SK-N-MC (cell line): ENCODE measurements around the gene MAN2A2.
A peak's percentile ranks its signal among the peaks of the same experiment; 100 is the strongest.
"Not testable (repeated sequence)": the region's sequence is repeated elsewhere in the genome, so short reads cannot be mapped to it uniquely, and the experiment has no call there.

Experiments
- DNase-seq: peaks from one replicate; pipeline ENCODE4 v3.0.0-alpha.2; 2011; ENCODE audit warnings: low read depth, low spot score
- H3K27ac ChIP-seq: fragments of 200-600 bp; sonication (generic); 2 replicates; pipeline ENCODE4 v1.5.1; 2016; ENCODE audit warnings: mixed run types
- H3K36me3 ChIP-seq: fragments of 200-600 bp; sonication (generic); 2 replicates; pipeline ENCODE4 v1.6.1; 2017; ENCODE audit warnings: antibody characterized with exemption, low read length, mixed read lengths; ENCODE audit not compliant: insufficient read depth
- H3K4me3 ChIP-seq: fragments of 200-600 bp; sonication (generic); 2 replicates; pipeline ENCODE4 v1.5.1; 2016
- H3K9ac ChIP-seq: fragments of 200-600 bp; sonication (generic); 2 replicates; pipeline ENCODE4 v1.8.0; 2017; ENCODE audit warnings: mixed run types, mixed read lengths; ENCODE audit not compliant: insufficient read length
- H3K9me3 ChIP-seq: fragments of 200-600 bp; sonication (generic); 2 replicates; pipeline ENCODE4 v1.6.1; 2017; ENCODE audit warnings: low read depth, mild to moderate bottlenecking, antibody characterized with exemption, low read length, moderate library complexity, mixed read lengths
- EZH2 ChIP-seq: fragments of 200-600 bp; sonication (generic); IDR thresholded peaks from one replicate; pipeline ENCODE4 v1.6.1; 2017; ENCODE audit warnings: antibody characterized with exemption
- FOXP2 ChIP-seq: optimal IDR thresholded peaks from 2 replicates; pipeline ENCODE3; 2011; ENCODE audit warnings: mild to moderate bottlenecking, moderate library complexity; ENCODE audit not compliant: insufficient read depth; ENCODE audit errors: extremely low read length, control extremely low read depth
- POLR2AphosphoS5 ChIP-seq: IDR thresholded peaks from 2 replicates; pipeline ENCODE4 v1.6.1; 2012; ENCODE audit warnings: mild to moderate bottlenecking, low read depth, low read length, borderline replicate concordance

MAN2A2 gene

DNA sequence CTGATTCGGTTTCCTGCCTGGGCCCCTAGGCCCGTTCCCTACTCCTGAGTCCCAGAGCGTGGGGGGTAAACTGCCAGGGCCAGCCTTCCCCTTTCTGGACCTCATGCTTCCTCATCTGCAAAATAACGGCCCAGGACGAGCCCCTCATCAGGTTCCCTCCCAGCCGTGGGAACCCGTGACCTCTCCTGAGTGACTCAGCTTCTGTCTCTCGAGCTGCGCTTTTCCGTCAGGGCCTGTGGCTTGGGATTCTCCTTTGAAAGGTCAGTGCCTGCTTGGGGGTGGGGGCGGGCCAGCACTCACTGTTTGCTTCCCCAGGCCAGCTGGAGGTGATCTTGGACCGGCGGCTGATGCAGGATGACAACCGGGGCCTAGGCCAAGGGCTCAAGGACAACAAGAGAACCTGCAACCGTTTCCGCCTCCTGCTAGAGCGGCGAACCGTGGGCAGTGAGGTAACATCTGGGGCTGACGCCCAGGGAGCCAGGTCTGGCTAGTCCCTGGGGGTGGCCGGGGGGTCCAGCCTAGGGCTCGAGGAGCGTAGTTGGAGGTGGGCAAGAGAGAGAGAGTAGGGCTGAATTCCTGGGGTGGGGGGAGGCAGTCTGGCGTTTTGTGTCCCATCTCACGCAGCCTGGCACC is 12.8 kb downstream of the MAN2A2 start:
- TF ChIP-seq POLR2AphosphoS5 (no peak), FOXP2 (no peak), EZH2 (no peak)
- no peak for DNase-seq
- H3K9me3 ChIP-seq: no peaks in the 10 kb centered on the region
- H3K9ac ChIP-seq: no peak overlapping the region
- H3K27ac ChIP-seq: no peak overlapping the region
- peaks cover 85% of the 10 kb centered on the region; the same call in 1 of the 2 replicates for H3K36me3 ChIP-seq
- H3K4me3 ChIP-seq: no peak overlapping the region

DNA sequence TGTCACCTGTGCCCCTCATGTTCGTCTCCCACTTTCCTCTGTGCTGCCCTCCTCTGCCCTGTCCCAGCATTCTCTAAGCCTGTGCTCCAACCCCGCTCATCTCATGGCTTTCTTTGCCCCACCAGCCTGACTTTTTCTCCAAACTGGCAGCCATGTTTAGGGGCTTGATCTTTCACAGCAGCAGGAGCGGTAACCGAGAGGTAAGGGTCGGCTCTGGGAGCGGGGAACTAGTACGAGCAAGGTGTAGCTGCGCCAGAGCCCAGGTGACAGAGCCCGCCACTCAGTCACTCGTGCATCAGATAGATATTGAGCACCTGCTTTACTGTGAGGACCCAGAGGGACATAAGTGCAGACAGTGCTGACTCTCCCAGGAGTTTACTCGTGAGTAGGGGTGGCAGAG is 13.4 kb downstream of the MAN2A2 start:
- H3K36me3 ChIP-seq: peaks cover 85% of the 10 kb centered on the region; the same call in 1 of the 2 replicates
- H3K4me3 ChIP-seq: no peak overlapping the region
- DNase-seq: no peak
- H3K9ac ChIP-seq: no peak overlapping the region
- no peaks in the 10 kb centered on the region for H3K9me3 ChIP-seq
- no peak overlapping the region for H3K27ac ChIP-seq
- TF ChIP-seq FOXP2: no peak
- no peak for TF ChIP-seq POLR2AphosphoS5
- TF ChIP-seq EZH2: no peak

GRCh38 chr15:90917569-90917968 is 14.5 kb downstream of the MAN2A2 start:
- H3K27ac ChIP-seq: no peak overlapping the region
- H3K4me3 ChIP-seq: no peak overlapping the region
- no peak for DNase-seq
- peaks cover 74% of the 10 kb centered on the region; the same call in 1 of the 2 replicates for H3K36me3 ChIP-seq
- TF ChIP-seq EZH2 (no peak), POLR2AphosphoS5 (no peak), FOXP2 (no peak)
- H3K9me3 ChIP-seq: no peaks in the 10 kb centered on the region
- no peak overlapping the region for H3K9ac ChIP-seq

DNA sequence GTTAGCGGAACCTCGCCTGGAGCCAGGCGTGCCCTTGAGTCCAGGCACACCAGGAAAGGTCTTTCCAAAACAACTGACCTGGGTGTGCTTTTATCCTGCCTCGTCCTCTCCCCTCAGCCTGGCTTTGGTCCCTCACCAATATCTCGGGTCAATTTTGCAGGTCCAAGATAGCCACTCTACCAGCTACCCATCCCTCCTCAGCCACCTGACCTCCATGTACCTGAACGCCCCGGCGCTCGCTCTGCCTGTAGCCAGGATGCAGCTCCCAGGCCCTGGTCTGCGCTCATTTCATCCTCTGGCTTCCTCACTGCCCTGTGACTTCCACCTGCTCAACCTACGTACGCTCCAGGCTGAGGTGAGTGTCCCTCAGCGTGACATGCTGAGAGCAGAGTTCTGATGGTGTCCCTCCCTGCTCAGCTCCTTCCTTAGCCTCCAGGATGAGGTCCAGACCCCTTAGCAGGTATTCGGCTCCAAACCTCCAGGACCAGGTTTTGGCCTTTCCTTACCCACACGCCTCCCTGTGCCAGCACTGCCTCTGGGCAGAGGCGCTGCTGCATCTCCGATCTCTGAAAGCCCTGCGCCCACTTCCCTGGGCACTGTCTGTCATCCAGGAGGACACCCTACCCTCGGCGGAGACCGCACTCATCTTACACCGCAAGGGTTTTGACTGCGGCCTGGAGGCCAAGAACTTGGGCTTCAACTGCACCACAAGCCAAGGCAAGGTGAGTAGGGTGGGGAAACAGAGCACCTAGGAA is 15.1 kb downstream of the MAN2A2 start:
- no peaks in the 10 kb centered on the region for H3K9me3 ChIP-seq
- no peak for DNase-seq
- no peak overlapping the region for H3K27ac ChIP-seq
- no peak overlapping the region for H3K9ac ChIP-seq
- no peak overlapping the region for H3K4me3 ChIP-seq
- TF ChIP-seq POLR2AphosphoS5: no peak
- no peak for TF ChIP-seq FOXP2
- TF ChIP-seq EZH2: no peak
- H3K36me3 ChIP-seq: peaks cover 68% of the 10 kb centered on the region; the same call in 1 of the 2 replicates

DNA sequence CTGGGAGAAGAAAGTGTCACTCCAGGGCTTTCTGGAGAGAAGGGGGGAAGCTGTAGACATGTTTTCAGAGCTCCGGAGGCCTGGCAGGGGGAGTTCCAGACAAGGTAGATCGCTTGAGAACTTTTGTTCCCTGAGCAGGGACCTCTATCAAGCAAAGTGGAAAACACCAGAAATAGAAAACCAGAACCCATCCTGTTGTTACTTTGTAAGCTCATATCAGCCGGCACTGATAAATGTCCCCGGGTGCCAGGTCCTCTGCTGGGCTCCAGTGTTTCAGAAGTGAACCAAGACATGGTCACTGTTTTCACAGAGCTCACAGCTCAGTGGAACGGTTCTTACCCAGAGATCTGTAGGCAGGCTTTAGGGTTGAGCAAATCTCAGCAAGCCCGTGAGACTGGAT is 15.7 kb downstream of the MAN2A2 start:
- H3K36me3 ChIP-seq: peaks cover 61% of the 10 kb centered on the region; the same call in 1 of the 2 replicates
- TF ChIP-seq EZH2 (no peak), POLR2AphosphoS5 (no peak), FOXP2 (no peak)

GRCh38 chr15:90921887-90922286 is 18.8 kb downstream of the MAN2A2 start:
- H3K9me3 ChIP-seq: no peaks in the 10 kb centered on the region
- no peak for TF ChIP-seq EZH2
- TF ChIP-seq FOXP2: no peak
- no peak for TF ChIP-seq POLR2AphosphoS5

More for the DNA sequence above, 15.7 kb downstream of the MAN2A2 start:
- Histone ChIP-seq H3K4me3 (no peak overlapping the region), H3K9me3 (no peaks in the 10 kb centered on the region), H3K9ac (no peak overlapping the region), H3K27ac (no peak overlapping the region)
- DNase-seq: no peak

DNA sequence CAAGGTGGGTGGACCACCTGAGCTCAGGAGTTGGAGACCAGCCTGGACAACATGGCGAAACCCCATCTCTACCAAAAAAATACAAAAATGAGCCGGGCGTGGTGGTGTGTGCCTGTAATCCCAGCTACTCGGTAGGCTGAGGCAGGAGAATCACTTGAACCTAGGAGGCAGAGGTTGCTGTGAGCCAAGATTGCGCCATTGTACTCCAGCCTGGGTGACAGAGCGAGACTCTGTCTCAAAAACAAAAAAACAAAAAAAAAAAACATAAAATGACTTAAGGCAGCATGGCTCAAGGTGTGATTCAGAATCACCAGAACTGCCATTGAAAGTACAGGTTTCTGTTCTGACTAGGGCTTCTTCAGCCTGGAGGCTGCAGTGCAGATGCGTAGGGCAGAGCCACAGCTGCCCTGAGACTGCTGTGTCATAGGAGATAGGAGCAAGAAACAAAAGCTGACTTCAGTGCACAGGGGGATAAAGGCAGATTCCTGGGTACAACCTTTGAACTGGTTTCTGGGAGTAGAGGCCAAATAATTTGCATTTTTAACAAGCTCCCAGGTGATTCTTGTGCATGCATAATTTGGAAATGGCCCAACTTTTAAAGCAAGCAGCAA is 19.7 kb downstream of the MAN2A2 start:
- DNase-seq, H3K9ac ChIP-seq, H3K4me3 ChIP-seq, H3K27ac ChIP-seq, H3K9me3 ChIP-seq: not testable (repeated sequence)
- H3K36me3 ChIP-seq: peaks cover 32% of the 10 kb centered on the region; the same call in 1 of the 2 replicates

More at GRCh38 chr15:90921887-90922286, 18.8 kb downstream of the MAN2A2 start:
- DNase-seq: no peak
- Histone ChIP-seq H3K9ac (no peak overlapping the region), H3K4me3 (no peak overlapping the region), H3K36me3 (peaks cover 41% of the 10 kb centered on the region; the same call in 1 of the 2 replicates), H3K27ac (no peak overlapping the region)

DNA sequence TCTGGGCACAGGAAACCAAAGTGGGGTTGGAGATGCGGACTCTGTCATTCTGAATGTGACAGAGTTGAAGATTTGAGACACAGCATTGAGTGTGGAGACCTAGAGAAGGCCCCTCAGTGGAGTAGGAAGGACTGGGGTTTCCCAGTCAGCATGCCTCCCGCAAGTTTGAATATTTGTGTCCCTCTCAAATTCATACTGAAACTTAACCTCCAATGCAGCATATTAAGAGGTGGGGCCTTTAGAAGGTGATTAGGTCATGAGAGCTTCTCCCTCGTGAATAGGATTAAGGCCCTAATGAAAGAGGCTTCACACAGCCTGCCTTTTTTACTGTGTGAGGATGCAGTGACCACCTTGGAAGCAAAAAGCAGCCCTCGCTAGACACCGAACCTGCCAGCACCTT is 21.3 kb downstream of the MAN2A2 start:
- Histone ChIP-seq H3K36me3 (peaks cover 20% of the 10 kb centered on the region; the same call in 1 of the 2 replicates), H3K9ac (no peak overlapping the region), H3K4me3 (no peak overlapping the region), H3K27ac (no peak overlapping the region), H3K9me3 (no peaks in the 10 kb centered on the region)
- TF ChIP-seq POLR2AphosphoS5: no peak
- TF ChIP-seq EZH2: no peak
- no peak for TF ChIP-seq FOXP2
- no peak for DNase-seq

DNA sequence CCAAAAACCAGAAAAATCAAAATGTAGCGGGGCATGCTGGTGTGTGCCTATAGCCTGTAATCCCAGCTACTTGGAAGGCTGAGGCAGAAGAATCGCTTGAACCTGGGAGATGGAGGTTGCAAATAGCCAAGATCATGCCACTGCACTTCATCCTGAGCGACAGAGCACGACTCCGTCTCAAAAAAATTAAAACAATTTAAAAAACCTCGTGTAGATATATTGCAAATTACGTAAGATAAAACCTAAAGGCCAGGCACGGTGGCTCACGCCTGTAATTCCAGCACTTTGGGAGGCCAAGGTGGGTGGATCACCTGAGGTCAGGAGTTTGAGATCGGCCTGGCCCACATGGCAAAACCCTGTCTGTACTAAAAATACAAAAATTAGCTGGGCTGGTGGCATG is 23.7 kb downstream of the MAN2A2 start:
- not testable (repeated sequence) for H3K4me3 ChIP-seq, H3K36me3 ChIP-seq, H3K27ac ChIP-seq, H3K9me3 ChIP-seq, H3K9ac ChIP-seq, DNase-seq

- peak overlapping the region; percentile 46; the same call in 1 of the 2 replicates for H3K27ac ChIP-seq
- H3K9me3 ChIP-seq, DNase-seq, H3K36me3 ChIP-seq, H3K4me3 ChIP-seq: not testable (repeated sequence)
- H3K9ac ChIP-seq: peak overlapping the region; percentile 11
Measured at GRCh38 chr15:90928106-90928505, 25.0 kb downstream of the MAN2A2 start.
